ENCODE results near the gene TLK1.

The TLK1 gene

GRCh38 chr2:171087547-171087946 lies 73.1 kb downstream of the TLK1 start:
- TF ChIP-seq GLIS3 (CRISPR knock-in tag; IDR thresholded peaks at IDR 0.05) (no peak), CSDC2 (CRISPR knock-in tag; IDR thresholded peaks at IDR 0.05) (no peak), ISL1 (CRISPR knock-in tag; IDR thresholded peaks at IDR 0.05) (no peak), ZNF565 (CRISPR knock-in tag; conservative IDR thresholded peaks at IDR 0.05; ENCODE audit: low read depth) (no peak), TCF4 (CRISPR knock-in tag; IDR thresholded peaks at IDR 0.05; ENCODE audit: borderline replicate concordance) (no peak), ZFP3 (CRISPR knock-in tag; IDR thresholded peaks at IDR 0.05) (no peak), TSHZ2 (CRISPR knock-in tag; IDR thresholded peaks at IDR 0.05) (no peak), ESRRG (CRISPR knock-in tag; IDR thresholded peaks at IDR 0.05) (no peak), TOX (CRISPR knock-in tag; IDR thresholded peaks at IDR 0.05; ENCODE audit: borderline replicate concordance) (no peak)
- no peak for ATAC-seq

GRCh38 chr2:171086352-171087290 lies 74.1 kb downstream of the TLK1 start:
- peak; percentile 95 for ATAC-seq
- no peak for TF ChIP-seq ZNF8 (CRISPR knock-in tag; IDR thresholded peaks at IDR 0.05)
- TF ChIP-seq OSR1 (CRISPR knock-in tag; IDR thresholded peaks at IDR 0.05): no peak
- no peak for TF ChIP-seq PATZ1 (CRISPR knock-in tag; IDR thresholded peaks at IDR 0.05; ENCODE audit: borderline replicate concordance)
- TF ChIP-seq ZNF70 (CRISPR knock-in tag; IDR thresholded peaks at IDR 0.05): no peak
- no peak for TF ChIP-seq PPARA (CRISPR knock-in tag; IDR thresholded peaks at IDR 0.05; ENCODE audit: borderline replicate concordance)
- no peak for TF ChIP-seq ISL1 (CRISPR knock-in tag; IDR thresholded peaks at IDR 0.05)
- no peak for TF ChIP-seq SNAI2 (CRISPR knock-in tag; IDR thresholded peaks at IDR 0.05)
- TF ChIP-seq CSRNP3 (CRISPR knock-in tag; IDR thresholded peaks at IDR 0.05): no peak
- TF ChIP-seq ESRRG (CRISPR knock-in tag; IDR thresholded peaks at IDR 0.05): no peak
- no peak for TF ChIP-seq RARB (CRISPR knock-in tag; IDR thresholded peaks at IDR 0.05)
- no peak for TF ChIP-seq TOX (CRISPR knock-in tag; IDR thresholded peaks at IDR 0.05; ENCODE audit: borderline replicate concordance)
- no peak for TF ChIP-seq ZC3H10 (CRISPR knock-in tag; IDR thresholded peaks at IDR 0.05)
- TF ChIP-seq TSHZ2 (CRISPR knock-in tag; IDR thresholded peaks at IDR 0.05): no peak
- TF ChIP-seq GLIS3 (CRISPR knock-in tag; IDR thresholded peaks at IDR 0.05): no peak

- ATAC-seq: no peak
- no peak for TF ChIP-seq ZNF70 (CRISPR knock-in tag; IDR thresholded peaks at IDR 0.05)
- TF ChIP-seq POU6F1 (CRISPR knock-in tag; IDR thresholded peaks at IDR 0.05; ENCODE audit: borderline replicate concordance, low read depth): no peak
These were observed 76.6 kb downstream of the TLK1 start for GRCh38 chr2:171084128-171084527.
